NCI-H82 treated with DMSO at 0.1 percent for 48 hours (cell line): ENCODE data around the gene MET.
"Not testable (repeated sequence)": the region's sequence is repeated elsewhere in the genome, so short reads cannot be mapped to it uniquely, and the experiment has no call there.

Experiments used
- DNase-seq: peaks from one replicate; lab custom pipeline; 2025; ENCODE audit not compliant: unreplicated experiment; lab: John Stamatoyannopoulos, UW

The MET gene

DNA sequence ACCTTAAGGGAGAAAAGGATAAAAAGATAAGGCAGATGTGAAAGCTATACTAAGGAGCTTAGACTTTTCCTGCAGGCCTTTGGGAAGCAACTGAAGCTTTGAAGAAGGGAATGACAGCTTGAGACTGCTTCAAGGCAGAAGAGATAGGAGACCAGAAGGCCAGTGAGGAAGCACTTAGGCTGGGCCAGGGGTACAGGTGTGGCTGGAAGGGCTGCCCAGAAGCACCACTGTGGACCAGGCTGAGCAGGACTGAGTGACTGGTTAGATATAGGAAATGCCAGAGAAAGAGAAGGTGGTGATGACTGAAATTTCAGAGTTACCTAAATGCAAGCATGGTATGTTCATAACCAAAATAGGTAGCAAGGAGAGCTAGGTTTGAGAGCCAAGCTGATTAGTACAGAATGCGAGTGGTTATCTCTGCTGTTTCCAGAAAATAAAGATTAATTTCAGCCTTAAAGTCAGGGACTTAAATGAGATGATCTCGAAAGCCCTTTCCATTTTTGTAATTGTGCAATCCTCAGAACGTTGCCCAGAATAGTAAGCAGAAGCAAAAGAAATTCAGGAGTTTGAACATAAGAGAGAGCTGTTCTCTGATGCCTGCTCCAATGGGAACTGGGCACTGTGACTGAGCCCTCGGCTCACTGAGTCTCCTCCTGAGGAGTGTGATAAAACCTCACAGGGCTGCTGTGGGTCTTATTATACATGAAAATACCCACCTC, 54.9 kb downstream of the MET start:
- no peak for DNase-seq

DNA sequence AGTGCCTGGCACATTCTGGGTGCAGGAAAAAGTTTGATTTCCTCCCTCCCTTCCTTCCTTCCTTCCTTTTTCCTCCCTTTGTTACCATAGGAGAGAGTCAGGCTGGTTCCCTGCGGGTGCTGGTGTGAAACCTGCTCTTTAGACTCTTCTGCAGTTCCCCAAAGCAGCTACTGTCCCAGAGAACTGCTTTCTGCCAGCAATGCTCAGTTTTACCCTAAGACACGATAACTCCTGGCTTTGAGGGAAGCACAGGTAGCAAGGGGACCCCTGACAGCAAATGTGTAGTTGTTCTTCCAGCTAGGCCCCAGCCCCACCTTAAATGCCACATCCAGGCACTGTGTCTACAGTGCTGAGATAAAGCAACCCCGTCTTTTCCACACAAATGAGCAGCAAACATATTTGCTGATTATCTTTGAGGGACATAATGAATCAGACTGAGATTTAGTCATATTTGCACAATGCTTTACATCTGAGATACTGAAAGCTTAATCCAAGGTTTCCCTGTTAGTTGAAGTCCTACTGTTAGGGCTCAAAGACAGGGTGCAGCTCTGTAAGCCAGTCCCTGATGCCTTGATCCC, 55.5 kb downstream of the MET start:
- no peak for DNase-seq

DNA sequence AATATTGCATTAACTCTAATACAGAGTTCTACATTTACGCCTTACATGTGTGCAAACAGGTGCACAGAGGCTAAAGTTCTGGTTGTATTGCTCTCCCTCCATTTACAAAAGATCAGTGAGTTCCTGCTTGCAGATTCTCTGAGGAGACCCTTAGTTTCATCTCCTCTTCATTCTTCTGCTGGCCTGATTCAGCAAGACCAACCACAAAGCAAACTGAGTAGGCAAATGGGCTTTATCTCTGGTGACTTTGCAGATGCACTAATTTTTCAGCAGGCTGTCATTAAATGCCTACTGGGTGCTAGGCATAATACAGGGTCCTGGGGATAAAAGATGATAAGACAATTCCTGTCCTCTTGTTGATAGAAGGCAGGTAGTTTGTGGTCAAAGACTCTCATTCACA, 56.4 kb downstream of the MET start:
- no peak for DNase-seq

DNA sequence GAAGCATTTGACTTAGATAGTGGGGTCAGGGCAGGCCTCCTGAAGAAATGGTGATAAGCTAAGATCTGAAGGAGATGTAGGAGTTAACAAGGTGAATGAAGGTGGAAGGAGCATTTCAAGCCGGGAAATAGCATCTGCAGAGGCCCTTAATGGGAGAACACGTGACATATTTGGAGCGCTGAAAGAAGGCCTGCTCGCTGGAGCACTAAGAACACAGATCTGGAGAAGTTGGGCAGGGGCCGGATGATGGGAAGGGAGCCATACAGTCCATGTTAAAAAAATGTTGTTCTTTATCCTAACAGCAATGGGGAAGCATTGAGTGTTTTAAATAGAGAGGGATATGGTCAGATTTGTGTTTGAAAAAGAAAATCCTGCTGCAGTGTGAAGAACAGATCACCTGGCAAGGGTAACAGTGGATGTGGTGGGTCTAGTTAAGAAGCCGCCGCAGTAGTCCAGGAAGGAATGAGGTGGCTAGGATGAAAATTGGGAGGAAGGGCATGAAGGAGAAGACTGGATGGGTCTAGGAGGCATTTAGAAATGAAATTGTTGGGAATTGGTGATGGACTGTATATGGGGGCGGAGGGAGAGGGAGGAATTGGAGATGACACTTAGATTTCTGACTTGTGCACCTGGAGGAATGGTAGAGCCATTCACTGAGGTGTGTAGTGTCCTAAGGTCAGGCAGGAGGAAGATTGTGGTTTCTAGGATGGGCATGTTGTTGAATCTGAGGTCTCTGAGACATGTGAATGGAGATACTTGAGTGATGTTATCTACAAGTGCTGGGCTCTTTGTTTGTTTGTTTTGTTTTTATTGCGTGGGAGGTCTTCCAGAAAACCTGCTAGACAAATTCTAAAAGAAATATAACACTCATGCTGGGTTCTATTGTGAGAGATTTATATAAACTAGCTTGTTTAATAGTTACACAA, 58.4 kb downstream of the MET start:
- DNase-seq = no peak

DNA sequence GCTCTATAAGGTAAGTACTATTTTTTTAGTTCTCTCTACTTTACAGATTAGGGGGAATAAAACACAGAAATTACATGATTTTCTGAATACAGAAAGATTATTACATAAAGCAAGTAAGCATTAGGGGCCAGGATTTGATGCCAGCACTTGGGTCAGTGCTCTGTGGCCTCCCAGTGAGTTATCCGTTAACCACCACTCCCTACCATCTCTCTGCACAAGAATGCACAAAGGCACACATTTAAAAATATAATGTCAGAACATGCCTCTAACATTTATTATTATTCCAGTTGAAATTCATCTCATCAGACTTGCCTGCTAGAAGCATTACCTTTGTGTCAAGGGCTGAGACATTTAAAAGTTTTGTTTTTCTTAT, 59.0 kb downstream of the MET start:
- no peak for DNase-seq

DNA sequence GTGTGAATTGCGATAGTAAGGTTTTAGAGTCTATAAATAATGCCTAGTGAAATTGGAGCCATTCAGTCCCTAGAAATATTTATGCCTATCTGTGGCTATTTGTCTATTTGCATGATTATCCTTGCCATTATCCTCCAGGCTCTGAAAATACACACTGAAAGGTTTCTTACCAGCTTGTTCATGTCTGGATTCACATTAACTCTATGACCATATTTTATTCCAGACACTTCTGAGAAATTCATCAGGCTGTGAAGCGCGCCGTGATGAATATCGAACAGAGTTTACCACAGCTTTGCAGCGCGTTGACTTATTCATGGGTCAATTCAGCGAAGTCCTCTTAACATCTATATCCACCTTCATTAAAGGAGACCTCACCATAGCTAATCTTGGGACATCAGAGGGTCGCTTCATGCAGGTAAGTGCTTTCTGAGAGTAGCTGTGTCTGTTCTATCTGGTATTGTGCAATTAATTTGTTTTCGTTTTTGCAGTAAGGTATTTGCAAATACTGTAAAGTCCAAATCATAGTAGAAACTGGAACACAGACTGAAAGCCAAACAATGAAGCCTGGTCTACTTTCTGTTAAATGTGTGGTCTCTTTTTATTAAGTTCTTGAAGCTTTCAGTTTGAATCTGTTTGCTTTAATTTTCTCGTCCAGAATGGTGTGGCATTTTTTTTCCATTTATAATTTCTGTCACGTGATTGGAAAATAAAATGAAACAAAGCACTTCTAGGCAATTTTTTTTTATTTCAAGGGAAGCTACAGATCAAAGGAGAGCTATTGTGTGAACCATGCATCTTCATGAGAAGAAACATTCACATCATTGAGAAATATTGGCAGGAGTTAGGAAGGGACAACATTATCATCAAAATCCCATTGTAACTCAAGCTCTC, 59.7 kb downstream of the MET start:
- DNase-seq = no peak

DNA sequence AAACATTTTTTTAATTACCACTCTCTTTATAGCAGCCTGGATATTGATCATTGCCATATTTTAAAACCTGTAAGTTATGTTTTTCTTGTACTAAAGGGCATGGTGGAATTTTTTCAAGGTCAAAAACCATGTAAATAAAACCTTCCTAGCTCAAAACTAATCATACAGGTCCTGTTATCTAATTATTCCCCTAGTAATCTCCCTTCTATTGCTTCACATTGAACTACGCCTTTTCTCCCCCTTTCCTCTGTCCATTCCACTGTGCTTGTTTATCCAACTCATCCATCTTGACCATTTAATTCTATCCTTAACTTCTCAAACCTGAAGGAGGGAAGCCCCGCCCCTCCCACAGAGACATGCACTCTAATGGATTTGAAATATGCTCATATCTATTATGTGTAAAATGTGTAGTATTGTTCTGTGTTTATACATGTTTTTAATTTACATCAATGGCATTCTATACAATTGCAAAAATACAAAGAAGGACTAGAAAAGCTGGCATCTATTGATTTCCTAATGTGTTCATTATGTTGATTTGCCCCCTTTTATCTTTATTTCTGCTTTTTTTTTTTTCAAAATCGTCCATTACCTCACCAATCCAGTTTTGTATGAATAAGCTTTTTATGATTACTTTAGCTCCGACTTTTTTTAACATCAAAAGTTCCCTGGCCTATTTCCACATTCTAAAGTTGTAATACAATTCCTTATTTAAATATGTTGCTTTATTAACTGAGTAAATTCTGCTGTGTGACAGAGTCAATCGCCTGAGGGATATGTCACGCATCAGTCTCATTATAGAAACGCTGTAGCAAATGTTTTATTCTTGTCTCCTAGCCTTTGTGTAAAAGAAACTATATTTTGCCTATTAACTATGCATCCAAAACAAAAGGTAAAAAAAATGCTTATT, 61.0 kb downstream of the MET start:
- DNase-seq = no peak

DNA sequence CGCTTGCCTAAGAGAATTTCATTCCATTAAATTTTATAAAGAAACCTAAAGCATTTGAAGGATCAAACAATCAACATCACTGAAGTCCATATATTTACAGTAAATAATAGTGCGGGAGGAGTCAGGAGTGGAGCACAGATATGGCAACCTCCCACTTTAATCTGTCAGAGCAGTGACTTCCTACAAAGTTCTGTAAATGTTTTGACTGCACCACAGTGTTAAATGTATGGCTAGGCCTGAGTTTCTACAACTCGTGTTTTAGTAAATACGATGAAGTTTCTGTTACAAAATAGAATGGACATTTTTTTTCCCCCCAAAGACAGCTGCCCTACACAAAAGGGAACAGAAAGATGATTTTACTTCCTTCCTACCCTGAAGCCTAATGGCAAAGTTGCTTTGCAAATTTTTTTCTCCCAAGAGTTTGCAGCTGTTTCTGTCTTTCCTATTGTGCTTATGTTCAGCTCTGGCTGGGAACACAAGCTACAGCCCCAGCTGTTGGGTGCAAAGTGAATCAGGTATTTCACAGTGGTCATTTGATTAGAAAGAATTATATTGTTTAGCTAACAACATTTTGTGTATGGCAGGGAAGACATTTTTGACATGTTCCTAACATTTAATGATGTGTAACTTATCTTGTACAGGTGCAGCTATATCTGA, 62.1 kb downstream of the MET start:
- no peak for DNase-seq

DNA sequence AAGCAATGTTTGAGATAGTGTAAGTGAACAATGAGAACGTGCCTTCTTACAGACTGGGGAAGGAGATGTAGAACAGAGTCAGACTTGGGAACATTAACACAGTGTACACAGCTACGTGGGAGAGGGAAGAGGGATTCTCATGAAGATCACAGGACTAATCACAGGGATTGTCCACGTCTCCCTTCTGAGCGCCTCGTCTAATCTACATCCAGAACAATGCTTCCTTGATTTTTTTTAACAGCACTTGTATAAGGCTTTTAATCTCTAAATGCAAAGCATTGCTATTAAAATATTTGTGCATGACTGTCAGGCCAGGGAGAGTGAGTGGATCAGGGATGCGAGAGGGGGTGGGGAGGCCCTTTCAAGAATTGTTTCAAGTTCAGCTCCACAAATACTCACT, 62.7 kb downstream of the MET start:
- no peak for DNase-seq

DNA sequence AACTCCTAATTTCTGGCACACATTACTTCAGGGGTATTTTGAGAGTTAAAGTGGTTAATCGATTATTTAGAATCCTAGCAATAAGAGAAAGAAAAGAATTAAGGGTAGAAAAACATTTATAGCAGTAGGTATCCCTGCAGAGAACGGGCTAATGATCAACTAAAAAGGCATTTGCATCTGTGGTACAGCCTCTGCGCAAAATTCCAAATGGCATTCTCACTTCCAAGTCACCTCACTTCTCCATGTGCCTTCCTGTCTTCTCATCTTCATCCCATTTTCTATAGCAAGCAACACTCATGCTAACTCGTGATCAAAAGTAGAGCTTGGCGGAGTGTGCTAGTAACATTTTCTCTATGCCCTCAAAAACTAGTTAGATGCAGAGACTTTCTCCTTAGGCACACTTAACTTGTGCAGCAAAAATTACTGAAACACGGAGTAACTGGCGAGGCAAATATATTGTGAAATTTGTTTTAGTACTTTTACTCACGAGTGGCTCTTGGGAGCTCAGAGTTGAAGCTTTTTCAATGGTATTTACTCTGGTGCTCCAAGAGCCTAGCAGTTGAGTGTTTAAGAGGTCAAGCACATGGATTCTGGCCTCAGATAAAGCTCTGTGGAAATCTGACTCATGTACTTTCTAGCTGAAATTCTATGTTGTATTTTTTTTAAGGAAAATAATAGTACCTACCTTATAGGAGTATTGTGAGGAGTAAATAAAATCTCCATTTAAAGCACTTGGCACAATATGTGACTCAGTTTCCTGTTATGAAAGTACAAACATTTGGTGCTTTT, 65.1 kb downstream of the MET start:
- no peak for DNase-seq

DNA sequence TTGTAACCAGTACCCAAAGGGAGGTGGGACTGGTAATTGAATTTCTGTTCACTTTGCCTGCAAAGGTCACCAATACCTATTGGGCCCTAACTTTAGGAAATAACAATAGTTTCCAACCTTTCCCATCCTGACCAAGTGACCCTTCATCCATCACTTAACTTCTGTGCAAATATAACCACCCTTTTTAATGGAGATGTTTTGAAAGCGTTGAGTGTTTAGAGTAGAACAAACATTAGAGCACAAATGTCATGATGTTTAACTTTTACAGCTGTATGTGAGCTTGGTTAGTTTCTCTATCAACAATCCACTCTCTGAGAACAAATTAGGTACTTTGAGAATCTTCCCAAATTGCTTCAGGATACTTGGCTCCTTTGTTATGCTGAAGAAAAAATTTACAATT, 66.4 kb downstream of the MET start:
- DNase-seq = no peak

DNA sequence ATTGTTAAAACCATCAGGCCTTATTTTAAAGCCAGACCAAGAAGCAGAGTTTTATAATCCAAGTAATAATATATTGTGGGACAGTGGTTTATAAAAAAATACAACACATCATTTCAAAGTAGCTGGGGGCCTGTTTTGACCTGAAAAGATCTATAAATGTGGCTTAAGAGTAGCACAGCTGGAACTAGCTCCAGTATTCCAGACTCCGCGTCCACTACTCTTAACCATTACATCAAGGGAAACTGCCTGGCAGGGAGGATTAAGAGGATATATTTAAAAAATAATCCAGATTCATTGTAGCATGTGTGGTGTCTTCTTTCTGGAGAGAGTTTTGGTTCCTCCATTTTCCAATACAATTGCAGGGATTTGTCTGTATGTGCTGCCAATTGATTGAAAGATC, 67.3 kb downstream of the MET start:
- DNase-seq = no peak

DNA sequence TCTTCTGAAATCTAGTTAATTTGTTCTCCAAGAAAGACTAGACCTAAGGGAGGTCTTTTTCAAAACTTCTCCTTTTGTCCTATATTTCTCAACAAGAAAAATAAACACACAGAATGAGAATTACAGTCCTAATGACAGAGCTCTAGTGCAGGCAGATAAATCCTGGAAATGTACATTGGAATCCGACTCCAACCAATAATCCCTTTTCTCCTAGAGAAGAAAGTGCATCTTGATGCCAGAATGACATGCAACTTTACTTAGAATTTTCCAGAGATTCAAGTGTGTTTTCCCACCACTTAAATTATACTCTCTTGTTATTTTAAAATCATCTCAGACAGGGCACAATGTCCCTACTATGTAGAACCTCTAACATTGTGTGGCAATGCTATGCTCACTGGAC, 68.2 kb downstream of the MET start:
- no peak for DNase-seq

DNA sequence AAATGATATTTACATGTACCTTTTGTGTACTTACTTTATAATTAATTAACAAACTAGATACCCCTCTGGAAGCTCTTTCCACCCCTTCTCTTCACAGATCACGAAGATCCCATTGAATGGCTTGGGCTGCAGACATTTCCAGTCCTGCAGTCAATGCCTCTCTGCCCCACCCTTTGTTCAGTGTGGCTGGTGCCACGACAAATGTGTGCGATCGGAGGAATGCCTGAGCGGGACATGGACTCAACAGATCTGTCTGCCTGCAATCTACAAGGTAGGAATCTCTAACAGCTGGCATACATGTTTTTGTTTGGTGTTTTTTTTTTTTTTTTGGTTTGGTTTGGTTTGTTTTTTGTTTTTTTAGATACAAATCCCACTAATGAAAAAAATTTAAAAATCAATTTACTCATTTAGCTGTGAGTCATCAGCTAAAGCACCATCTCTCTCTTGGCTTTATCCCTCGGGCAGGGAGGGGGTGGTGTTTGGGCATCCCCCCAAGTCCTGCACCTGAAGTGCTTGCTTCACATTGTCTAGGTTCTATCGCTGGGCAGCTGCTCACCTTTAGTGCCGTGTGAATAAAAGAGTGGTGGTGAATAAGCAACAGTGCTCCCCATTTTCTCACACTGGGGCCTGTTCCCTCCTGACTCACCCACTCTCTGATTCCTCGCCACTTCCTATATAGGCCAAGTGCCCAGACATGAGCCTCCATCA, 68.9 kb downstream of the MET start:
- no peak for DNase-seq

DNA sequence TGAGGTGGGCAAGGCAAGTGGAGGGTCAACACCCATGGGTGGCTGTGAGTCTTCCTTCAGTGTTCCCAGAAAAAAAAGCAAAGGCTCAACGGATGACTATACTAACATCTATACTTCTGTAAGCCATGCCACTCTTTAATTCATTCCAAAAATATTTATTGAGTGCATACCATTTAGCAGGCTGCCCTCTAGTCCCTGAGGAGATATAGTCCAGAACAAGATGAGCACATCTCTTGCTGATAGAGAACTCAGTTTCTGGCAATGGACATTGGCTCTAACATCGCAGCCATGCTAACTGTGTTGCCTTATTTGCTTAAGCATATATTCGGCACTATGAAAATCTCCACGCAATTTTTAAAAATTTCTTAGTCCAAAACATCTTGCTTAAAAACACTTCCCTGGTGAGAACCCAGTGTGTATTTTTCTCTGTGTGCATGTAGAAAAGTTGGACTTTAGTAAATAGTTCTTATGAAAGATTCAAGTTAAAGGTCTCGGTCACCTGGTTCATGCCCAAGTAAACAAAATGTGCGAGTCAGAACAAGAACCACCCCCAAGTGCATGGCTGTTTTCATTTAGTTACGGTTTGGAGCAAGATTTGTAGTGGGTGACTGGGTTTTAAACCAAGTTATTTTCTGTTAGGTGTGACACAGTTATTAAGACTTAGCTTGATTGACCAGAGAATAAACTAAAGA, 69.8 kb downstream of the MET start:
- no peak for DNase-seq

DNA sequence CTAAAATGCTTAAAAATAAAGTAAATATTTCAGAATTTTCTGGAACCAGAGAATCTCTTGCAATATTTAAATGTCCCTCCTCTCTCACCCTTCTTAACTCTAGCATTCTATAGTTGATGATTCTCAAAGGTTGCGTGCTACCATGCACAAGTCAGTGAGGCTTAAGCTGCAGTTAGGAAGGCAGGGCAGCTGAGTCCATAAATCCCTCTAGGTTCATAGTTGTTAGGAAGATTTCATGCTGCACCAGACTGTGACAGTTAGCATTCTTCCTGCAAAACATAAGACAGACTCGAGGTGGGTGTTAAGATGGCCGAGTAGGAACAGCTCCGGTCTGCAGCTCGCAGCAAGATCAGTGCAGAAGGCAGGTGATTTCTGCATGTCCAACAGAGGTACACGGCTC, 70.6 kb downstream of the MET start:
- DNase-seq = no peak

DNA sequence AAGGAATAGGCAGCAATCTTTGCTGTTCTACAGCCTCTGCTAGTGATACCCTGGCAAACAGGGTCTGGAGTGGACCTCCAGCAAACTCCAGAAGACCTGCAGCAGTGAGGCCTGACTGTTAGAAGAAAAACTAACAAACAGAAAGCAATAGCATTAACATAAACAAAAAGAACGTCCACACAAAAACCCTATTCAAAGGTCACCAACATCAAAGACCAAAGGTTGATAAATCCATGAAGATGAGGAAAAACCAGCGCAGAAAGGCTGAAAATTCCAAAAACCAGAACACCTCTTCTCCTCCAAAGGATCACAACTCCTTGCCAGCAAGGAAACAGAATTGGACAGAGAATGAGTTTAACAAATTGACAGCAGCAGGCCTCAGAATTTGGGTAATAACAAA, 71.8 kb downstream of the MET start:
- DNase-seq = not testable (repeated sequence)

DNA sequence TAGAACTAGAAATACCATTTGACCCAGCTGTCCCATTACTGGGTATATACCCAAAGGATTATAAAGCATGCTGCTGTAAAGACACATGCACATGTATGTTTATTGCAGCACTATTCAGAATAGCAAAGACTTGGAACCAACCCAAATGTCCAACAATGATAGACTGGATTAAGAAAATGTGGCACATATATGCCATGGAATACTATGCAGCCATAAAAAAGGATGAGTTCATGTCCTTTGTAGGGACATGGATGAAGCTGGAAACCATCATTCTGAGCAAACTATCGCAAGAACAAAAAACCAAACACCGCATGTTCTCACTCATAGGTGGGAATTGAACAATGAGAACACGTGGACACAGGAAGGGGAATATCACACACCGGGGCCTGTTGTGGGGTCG, 74.4 kb downstream of the MET start:
- DNase-seq = not testable (repeated sequence)
